ENCODE measurements around the gene SPATS2L.

- TF ChIP-seq CTCF (IDR thresholded peaks at IDR 0.05), result no peak
- no peak for TF ChIP-seq MYC (IDR thresholded peaks at IDR 0.05; ENCODE audit: borderline replicate concordance, low read length)
- no peak for TF ChIP-seq HEYL (CRISPR knock-in tag; IDR thresholded peaks at IDR 0.05)
- TF ChIP-seq CHD2 (IDR thresholded peaks at IDR 0.05; ENCODE audit: low read length, partially characterized antibody), result no peak
- no peak for TF ChIP-seq EP300 (IDR thresholded peaks at IDR 0.05)
- TF ChIP-seq SMC3 (IDR thresholded peaks at IDR 0.05), result no peak
Measured at GRCh38 chr2:200507179-200507578, 200.7 kb downstream of the SPATS2L start.

Measured in A549 (cell line).